Left forelimb (tissue), 1 donor: Measurements from ENCODE around the gene TMCO4.
"Not testable (repeated sequence)": the region's sequence is repeated elsewhere in the genome, so short reads cannot be mapped to it uniquely, and the experiment has no call there.

Source experiments
- DNase-seq: peaks from one replicate; pipeline ENCODE4 v3.0.0-alpha.2; 2018; ENCODE audit warnings: low spot score

The TMCO4 gene

GRCh38 chr1:19655718-19656080 lies 144.0 kb downstream of the TMCO4 start:
- DNase-seq: no peak

GRCh38 chr1:19654886-19655717 lies 144.6 kb downstream of the TMCO4 start:
- no peak for DNase-seq

GRCh38 chr1:19654386-19654785 lies 145.3 kb downstream of the TMCO4 start:
- DNase-seq: no peak

DNA sequence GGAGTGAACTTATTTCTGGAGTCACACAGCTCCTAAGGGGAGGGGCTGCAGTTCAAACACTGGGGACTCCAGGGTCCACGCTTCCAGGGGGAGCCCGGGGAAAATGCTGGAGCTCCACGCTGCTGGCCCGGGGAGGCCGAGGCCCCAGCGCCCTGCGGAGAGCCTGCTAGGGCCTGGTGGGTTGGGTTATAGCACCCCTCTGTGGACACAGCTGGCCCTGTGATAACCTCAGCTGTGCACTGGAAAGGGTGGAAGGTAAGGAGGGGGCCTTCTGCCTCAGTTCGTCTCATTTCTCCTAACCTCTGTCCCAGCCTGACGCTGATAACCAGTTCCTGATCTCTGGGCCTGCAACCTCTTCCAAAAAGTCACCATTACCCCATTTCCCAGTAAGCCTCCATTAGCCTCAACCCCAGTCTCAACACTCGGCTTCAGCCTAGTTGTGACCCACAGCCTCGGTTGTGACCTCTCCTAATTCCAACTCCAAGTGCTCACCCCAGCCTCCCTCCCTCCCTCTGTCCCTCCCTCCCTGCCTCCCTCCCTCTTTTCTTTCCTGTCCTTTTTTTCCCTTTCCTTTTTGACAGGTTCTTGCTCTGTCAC lies 148.5 kb downstream of the TMCO4 start:
- no peak for DNase-seq

- DNase-seq: no peak
Measured at GRCh38 chr1:19650416-19651140, 149.1 kb downstream of the TMCO4 start.

GRCh38 chr1:19648689-19649088 lies 151.0 kb downstream of the TMCO4 start:
- DNase-seq: no peak

- no peak for DNase-seq
Measured at GRCh38 chr1:19648239-19648638, 151.5 kb downstream of the TMCO4 start.

GRCh38 chr1:19647643-19648042 lies 152.1 kb downstream of the TMCO4 start:
- no peak for DNase-seq

DNA sequence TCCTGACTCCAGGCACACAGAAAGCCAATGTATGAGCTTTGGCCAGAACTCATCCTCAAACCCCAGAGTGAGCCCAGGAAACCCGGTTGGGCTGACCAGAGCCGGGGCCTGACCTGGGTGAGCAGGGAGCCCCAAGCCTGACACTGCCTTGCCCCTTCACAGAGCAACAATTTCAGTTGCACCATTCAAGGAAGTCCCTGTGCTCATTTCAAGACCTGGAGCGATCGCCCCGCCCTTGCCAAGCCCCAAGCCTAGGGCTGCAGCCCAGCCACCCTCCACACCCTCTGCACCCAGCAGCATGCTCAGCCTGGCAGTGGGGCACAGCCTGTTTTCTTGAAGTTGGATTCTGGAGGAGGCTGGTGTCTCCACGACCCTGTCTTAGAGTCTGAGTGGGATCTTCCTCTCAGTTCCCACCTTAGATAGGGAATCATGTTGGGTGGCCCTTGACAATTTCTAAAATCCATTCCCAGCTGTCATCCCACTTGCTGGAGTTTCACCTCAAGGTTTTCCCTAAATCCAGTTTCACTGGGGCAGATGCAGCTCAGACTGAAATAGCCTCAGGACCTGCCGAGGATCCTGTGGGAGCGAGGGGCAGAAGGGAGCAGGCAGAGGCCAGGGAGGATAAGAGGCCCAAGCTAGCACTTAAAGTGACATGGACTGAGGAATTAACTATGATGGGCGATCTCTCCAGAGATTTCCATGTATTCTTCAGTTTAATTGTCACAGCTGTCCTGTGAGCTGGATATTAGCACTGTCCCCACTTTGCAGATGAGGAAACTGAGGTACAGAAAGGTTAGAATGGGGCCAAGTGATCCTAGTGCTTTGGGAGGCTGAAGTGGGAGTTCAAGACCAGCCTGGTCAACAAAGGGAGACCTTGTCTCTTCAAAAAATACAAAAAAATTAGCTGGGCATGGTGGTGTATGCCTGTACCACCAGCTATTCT lies 153.1 kb downstream of the TMCO4 start:
- DNase-seq: no peak

- DNase-seq: no peak
Measured at GRCh38 chr1:19645411-19646251, 154.1 kb downstream of the TMCO4 start.

DNA sequence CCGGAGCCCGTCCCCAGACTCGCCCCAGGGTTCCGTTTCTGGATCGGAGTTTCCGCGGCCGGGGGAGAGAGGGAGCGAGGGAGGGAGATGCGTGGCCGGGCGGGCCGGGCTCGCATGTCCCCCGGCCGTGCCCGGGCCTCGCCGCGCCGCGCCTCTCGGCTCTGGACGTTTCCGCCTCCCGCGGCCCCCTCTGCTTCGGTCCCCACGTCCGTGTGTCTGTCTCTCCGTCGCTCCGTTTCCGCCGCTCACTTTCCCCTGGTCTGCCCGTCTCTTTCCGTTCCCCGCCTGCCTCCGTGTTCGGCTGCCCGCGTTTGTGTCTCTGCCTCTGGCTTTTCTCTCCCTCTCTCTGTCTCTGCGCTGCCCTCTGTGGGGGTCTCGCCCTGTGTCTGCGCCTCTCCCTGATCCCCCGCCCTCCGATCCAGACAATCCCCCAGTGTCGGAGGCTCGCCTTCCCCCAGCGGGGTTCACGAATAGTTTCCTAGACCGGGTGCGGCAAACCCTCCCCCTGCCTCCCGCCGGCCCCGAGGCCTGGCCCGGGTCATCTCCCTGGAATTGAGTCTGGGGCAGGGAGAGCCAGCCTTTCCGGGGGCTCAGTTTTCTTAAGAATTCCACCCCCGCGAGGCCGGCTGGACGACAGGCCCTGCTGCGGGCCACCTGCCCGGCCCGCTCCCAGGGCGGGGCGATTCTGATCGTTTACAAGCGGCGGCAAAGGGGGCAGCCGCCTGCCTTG lies 154.9 kb downstream of the TMCO4 start:
- DNase-seq: no peak

DNA sequence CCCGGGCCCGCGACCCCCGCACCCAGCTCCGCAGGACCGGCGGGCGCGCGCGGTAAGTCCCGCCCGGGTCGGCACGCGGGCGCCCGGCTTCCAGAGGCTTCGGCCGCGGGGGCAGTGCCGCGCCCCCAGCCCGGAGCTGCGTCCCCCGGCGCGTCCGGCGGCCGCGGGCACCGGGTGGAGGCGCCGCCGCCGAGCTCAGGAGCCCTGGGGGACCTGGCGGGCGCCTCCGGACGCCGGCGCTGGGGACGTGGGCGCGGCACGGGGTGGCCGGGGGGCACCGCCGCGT lies 155.4 kb downstream of the TMCO4 start:
- DNase-seq: no peak

DNA sequence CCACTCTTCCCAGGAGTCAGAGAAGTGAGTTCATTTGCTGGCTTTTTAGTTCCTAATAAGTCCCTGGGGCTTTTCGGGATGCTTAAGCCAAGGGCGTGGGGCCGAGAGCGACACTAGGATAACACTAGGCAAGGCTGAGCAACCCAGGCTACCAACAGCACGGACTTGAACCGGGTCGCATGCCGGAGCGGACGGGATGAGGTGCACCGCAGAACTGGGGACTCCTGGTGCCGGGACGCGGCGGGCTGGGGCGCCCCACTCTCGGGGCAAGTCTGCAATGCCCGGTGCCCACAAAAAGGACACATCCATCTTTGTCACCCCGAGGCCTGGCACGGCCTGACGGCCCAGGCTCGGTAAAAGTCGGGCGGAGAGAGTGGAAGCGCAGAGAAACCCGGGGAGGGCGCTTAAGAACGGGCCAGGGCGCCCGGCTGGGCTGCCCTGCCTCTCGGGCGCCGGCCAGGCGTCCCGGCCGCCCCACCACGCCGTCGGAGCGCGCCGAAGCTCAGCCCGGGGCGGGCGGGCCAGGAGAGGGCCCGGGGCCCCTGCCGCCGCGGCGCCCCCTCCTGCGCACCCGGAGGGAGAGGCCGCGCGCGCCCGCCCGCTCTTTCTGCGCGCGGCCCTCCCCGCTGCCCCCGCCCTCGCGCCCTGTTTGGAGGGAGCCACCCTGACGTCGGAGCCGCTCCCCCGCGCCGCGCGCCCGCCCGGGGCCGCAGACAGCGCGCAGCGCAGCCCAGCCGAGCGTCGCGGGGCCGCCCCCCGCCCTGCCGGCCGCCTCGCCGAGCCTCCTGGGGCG lies 155.9 kb downstream of the TMCO4 start, which contains the start of gene NBL1:
Gene NBL1, plus strand, starts transcription at position 710 of the 793 bp plus-strand sequence. CDS start 10,720 bp downstream, outside the sequence.
- peak; percentile 80 for DNase-seq

DNA sequence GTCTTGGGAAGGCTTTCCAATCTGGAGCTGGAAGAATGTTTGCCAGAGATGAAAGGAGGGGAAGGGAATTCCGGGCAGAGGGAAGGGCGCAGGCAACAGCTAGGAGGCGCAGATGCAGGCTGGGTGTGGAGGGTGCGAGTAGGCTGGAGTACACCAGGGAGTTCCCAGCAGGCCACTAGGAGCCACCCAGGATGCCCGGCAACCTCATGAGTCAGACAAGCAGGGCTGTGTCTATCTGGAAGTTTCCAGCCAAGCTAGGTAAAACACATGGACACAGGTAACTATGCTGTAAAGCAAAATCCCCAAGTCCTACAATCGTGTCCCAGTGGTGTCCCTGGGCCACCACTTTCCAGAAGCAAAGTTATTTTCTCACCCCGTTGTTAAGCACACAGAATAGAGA lies 156.6 kb downstream of the TMCO4 start:
- no peak for DNase-seq

DNA sequence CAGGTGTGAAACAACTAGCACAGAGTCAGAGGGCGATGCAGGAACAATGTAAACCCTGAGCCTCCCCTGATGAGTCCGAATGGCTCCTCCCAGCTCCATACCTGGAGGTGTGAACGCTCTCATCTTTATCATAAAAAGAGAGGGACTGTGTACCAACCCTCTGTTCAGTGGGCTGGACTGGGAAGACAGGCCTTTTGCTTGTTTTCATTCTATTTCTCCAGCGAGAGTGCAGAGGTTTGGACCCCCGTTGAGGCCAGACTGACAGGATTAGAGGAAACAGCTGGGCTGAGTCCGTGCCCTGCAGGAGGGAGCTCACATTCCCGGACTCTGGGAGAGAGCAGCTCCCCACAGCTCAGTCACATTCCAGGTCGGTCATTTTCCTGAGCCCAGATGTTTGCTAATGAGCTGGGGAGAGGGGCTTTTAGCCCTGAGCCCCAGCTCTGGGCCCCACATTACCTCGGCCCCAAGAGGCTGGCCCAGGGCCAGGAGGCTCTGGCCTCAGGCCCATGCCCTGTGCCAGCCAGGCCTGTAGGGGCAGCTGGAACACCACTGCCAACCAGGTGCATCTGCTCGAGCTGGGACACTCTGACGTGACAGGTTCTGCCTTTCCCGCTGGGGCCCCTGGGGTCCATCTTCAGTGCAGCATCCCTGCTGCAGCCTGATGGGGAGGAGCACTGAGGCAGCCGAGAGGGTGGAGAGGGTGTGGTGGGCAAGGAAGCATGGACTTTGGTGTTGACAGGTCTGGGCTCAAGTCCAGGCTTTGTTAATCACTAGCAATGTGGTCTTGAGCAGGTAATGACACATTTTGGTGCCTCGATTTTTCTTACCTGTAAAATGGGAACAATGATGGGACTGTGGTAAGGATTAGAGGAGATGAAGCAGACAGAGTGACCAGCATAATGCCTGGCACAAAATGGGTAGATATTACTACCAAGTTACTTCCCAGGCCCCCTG lies 159.1 kb downstream of the TMCO4 start:
- no peak for DNase-seq

GRCh38 chr1:19639999-19640362 lies 159.7 kb downstream of the TMCO4 start:
- DNase-seq: no peak

GRCh38 chr1:19639228-19639627 lies 160.5 kb downstream of the TMCO4 start:
- not testable (repeated sequence) for DNase-seq

DNA sequence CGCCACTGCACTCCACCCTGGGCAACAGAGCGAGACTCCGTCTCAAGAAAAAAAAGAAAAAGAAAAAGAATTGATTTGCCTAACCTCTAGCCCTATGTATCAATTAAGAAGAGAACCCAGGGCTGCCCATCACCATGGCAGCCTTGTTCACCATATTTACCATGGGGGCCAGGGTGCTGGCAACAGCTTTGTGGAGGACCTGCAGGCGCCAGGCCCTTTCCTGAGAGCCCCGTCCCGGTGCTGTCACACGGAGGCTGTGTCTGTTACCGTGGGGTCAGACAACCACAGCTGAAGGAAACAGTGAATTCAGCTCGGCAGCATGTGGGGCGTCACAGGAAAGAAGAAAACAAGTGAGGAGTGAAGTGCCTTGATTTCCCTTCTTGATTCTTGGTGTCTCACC lies 162.1 kb downstream of the TMCO4 start:
- DNase-seq: no peak
